GM12801 (cell line): Measurements from ENCODE around the gene HDAC4.

Experiments
- TF ChIP-seq, protein P1 (sequence below): IDR thresholded peaks from one replicate; pipeline ENCODE4 v1.5.1; 2011; ENCODE audit warnings: control low read depth; ENCODE audit not compliant: insufficient read length; ENCODE audit errors: extremely low read depth

The HDAC4 gene

GRCh38 chr2:239112127-239112774, 288.6 kb downstream of the HDAC4 start:
- TF ChIP-seq, protein P1, sequence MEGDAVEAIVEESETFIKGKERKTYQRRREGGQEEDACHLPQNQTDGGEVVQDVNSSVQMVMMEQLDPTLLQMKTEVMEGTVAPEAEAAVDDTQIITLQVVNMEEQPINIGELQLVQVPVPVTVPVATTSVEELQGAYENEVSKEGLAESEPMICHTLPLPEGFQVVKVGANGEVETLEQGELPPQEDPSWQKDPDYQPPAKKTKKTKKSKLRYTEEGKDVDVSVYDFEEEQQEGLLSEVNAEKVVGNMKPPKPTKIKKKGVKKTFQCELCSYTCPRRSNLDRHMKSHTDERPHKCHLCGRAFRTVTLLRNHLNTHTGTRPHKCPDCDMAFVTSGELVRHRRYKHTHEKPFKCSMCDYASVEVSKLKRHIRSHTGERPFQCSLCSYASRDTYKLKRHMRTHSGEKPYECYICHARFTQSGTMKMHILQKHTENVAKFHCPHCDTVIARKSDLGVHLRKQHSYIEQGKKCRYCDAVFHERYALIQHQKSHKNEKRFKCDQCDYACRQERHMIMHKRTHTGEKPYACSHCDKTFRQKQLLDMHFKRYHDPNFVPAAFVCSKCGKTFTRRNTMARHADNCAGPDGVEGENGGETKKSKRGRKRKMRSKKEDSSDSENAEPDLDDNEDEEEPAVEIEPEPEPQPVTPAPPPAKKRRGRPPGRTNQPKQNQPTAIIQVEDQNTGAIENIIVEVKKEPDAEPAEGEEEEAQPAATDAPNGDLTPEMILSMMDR, result no peak

- TF ChIP-seq, protein P1, result no peak
Observed at GRCh38 chr2:239111401-239112100, 289.3 kb downstream of the HDAC4 start.

DNA sequence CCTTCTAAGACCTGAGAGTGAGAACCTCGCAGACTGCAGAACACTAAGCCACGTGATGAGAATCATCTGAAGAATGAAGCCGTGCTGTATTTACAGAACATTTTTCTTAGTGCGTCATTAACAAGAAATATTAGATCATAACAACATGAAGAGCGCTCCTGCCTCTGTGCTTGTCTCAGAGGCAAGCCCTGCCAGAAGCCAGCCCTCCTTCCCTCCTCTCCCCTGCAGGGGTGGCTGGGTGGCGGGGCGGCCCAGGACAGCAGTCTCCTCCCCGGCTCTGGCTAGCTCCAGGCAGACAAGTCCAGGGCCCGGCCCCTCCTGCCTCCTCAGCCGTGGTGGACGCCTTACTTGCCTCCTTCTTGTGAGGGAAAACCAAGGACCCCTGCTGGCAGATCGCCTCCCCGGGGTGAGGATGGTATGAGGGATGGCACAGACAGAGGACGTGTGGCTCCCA, 290.2 kb downstream of the HDAC4 start:
- TF ChIP-seq, protein P1, result no peak

- TF ChIP-seq, protein P1, result no peak
Observed at GRCh38 chr2:239109928-239110545, 290.8 kb downstream of the HDAC4 start.

GRCh38 chr2:239109041-239109927, 291.5 kb downstream of the HDAC4 start:
- TF ChIP-seq, protein P1, result no peak

DNA sequence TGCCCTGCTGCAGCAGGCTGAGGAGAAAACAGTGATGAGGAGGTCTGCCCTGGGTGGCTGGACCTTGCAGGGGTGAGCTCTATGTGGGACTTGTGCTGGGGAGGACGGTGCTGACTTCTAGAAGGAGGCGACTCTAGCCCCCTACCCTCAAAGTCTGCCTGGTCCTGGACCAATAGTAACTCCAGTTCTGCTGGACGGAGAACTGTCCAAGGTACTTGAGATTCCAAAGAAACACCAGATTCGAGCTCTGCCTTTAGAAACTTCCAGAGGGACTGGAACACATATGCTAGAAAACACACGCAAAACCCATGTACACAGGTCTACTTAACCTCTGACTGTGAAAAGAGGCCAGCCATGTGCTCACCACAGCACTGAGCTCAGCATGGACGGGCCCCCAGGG, 292.4 kb downstream of the HDAC4 start:
- TF ChIP-seq, protein P1, result no peak

DNA sequence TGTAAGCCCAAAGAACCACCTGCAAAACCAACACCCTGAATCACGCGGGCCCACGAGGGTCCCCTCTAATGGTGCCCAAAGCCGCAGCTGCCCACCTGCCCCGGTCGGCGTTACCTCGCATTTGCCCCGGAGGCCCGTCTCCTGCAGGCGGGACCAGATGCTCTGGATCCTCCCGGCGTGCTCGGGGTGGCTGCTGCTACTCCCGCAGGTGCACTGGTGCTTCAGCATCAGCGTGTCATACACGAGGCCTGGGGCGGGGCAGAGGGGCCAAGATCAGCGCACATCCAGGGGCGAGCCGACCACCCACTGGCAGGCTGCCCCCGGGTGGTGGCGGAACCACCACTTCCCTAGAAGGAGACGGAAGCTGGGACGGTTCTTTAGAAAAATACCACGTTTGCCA, 292.9 kb downstream of the HDAC4 start:
- TF ChIP-seq, protein P1, result no peak
